Measurements from ENCODE around the gene RTP5. TPM values are rescaled to one million over a fixed set of nuclear protein-coding genes. Genes with fewer than 3 reads are reported as not detected.

The RTP5 gene
- total and polyA plus RNA-seq, 3 donors from 2014 or later = 0.13 to 0.93 (median 0.47) TPM

DNA sequence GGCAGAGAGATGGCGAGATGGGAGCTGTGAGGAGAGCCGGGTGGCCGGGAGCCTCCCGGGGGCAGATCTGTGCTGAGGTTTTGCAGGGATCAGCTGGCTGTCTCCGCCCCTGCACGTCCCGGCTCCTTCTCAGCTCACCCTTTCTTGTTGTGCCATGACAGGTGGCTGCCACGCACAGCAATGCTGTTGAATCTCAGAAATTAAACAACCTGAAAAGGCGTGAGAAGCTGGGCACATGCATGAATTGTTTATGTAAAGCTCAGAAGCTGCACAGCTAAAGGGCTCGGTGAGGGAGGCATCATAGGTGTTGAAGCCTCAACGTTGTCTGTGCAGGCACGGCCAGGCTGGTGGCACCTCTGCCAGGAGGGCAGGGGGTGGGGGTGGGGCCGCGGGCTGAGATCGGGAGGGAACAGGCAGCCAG, 858 bp upstream of the RTP5 start:
- H3K36me3 ChIP-seq (ENCODE audit: low read depth, missing control alignments) = no peaks in the 10 kb centered on the region
- H3K9me3 ChIP-seq = no peaks in the 10 kb centered on the region
- H3K27ac ChIP-seq = no peak overlapping the region
- no peaks in the 10 kb centered on the region for H3K4me1 ChIP-seq
- 57 to 70% methylated on average over 15 of the region's 15 CpGs for WGBS, 2 donors
- intact Hi-C loops (cut with DNase I; ENCODE audit: low total_unique reads) = no loop called here
- no peak overlapping the region for H3K4me3 ChIP-seq
- no peak for DNase-seq
- H3K27me3 ChIP-seq = no peaks in the 10 kb centered on the region
- TF ChIP-seq, protein P1, sequence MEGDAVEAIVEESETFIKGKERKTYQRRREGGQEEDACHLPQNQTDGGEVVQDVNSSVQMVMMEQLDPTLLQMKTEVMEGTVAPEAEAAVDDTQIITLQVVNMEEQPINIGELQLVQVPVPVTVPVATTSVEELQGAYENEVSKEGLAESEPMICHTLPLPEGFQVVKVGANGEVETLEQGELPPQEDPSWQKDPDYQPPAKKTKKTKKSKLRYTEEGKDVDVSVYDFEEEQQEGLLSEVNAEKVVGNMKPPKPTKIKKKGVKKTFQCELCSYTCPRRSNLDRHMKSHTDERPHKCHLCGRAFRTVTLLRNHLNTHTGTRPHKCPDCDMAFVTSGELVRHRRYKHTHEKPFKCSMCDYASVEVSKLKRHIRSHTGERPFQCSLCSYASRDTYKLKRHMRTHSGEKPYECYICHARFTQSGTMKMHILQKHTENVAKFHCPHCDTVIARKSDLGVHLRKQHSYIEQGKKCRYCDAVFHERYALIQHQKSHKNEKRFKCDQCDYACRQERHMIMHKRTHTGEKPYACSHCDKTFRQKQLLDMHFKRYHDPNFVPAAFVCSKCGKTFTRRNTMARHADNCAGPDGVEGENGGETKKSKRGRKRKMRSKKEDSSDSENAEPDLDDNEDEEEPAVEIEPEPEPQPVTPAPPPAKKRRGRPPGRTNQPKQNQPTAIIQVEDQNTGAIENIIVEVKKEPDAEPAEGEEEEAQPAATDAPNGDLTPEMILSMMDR (IDR thresholded peaks at IDR 0.05) = no peak
- TF ChIP-seq POLR2A (IDR thresholded peaks at IDR 0.05) = no peak

DNA sequence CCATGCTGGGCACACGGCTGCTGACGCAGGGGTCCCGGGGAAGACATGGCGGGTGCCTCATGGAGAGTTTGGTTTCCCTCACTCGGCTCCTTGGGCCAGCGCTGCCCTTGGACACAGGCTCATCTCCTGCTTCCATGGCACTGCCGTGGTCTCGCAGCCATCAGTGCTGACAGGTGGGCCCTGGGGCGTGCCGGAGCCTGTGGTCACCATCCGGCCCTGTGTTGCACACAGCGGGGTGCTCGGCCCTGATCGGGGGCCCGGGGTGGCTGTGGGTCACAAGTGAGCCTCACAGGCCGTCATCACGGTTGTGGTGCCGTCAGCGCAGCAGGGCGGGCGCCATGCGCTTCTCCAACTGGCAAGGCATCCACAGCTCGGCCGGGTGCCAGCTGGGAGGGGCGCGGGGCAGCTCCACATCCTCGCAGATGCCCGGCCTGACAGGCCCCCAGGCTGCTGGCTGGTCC, 582 bp downstream of the RTP5 start:
- Histone ChIP-seq H3K4me1 (no peaks in the 10 kb centered on the region), H3K27ac (no peak overlapping the region), H3K36me3 (ENCODE audit: low read depth, missing control alignments) (no peaks in the 10 kb centered on the region), H3K9me3 (no peaks in the 10 kb centered on the region), H3K4me3 (no peak overlapping the region), H3K27me3 (no peaks in the 10 kb centered on the region)
- TF ChIP-seq, protein P1 (IDR thresholded peaks at IDR 0.05) = no peak
- TF ChIP-seq POLR2A (IDR thresholded peaks at IDR 0.05) = no peak
- DNase-seq = no peak
- intact Hi-C loops (cut with DNase I; ENCODE audit: low total_unique reads) = no loop called here
- 85% methylated on average over 26 of the region's 28 CpGs; no CpG with 5 or more reads in 1 of the 2 donors for WGBS, 2 donors

DNA sequence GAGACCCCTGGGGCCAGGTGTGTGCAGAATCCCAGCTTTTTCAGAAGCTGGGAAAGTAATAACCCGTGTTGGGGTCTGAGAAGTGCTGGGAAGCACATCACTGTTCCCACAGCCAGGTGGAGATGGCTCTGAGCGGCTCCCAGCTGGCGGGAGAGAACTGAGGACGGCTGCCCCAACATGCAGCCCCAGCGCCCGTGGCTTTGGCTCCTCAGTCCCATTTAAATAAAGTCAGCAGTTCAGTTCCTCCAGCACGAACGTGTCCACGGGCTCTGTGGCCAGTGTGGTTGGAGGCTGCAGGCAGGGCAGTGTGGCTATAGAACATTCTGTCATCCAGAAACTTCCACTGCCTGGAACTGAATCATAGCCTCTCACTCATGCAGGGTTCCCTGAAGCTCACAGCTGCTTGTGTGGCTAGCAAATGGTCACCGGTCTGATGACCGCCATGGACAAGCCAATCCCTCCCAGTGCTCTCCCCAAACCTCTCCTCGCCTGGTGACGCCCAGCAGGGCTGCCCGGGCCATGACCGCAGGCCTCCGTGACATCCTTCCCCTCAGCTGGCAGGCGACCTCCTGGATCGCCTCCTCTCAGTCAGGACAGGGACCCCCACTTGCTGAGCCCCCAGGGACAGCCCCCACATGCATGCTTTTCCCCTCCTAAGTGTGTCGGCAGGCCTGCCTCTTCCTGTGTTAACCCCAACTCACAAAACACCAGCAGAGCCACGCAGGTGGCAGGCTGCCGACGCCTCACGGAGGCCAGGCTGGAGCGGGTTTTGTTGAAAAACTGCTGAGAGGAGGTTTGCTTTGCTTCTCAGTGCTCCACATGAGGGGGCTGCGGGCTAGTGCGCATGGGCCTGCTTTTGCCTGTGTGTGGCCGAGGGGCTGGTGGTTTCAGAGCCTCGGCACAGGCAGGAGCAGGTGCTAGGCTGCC, 1.3 kb downstream of the RTP5 start:
- no peak overlapping the region for H3K4me3 ChIP-seq
- H3K4me1 ChIP-seq = no peaks in the 10 kb centered on the region
- DNase-seq = no peak
- no peaks in the 10 kb centered on the region for H3K27me3 ChIP-seq
- 77 to 82% methylated on average over 15 to 28 of the region's 28 CpGs for WGBS, 2 donors
- intact Hi-C loops (cut with DNase I; ENCODE audit: low total_unique reads) = no loop called here
- no peak overlapping the region for H3K27ac ChIP-seq
- H3K36me3 ChIP-seq (ENCODE audit: low read depth, missing control alignments) = no peaks in the 10 kb centered on the region
- H3K9me3 ChIP-seq = no peaks in the 10 kb centered on the region
- TF ChIP-seq, protein P1 (IDR thresholded peaks at IDR 0.05) = no peak
- TF ChIP-seq POLR2A (IDR thresholded peaks at IDR 0.05) = no peak

DNA sequence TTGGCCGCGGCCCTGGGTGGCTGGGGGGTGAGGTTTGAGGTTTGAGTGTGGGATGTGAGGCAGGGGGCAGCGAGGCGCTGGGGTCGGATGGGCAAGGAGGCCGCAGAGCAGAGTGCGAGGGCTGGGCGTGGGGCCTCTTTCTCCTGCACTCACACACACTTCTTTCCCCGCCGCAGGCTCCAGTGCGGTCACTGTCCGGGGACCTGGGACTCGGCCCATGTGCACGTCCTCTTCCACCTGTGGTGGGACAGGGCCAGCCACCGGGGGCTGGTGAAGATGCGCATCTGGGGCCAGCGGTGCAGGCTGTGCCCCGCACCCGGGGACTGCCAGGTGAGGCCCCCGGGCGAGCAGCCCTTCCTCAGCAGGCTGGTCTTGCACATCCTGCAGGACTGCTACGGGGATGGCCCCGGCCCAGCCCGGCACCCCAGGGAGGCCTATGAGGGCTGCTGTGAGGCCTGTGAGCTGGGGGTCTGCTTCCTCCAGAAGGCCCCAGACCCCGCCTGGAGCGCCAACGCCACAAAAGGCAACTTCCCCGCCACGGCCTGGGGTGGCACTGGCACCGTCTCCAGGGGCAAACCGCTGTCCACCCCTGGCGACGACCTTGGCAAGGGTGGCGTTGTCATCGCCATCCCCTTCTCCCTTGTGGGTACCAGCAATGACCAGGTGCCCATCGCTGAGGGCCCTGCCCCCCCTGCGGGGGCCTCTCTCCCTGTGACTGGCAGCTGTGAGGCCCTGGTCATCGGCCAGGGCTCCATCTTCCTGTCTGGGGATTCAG, 2.2 kb downstream of the RTP5 start:
- no peak overlapping the region for H3K27ac ChIP-seq
- no peaks in the 10 kb centered on the region for H3K36me3 ChIP-seq (ENCODE audit: low read depth, missing control alignments)
- WGBS, 2 donors = 91 to 94% methylated on average over 24 to 37 of the region's 38 CpGs
- no peaks in the 10 kb centered on the region for H3K4me1 ChIP-seq
- TF ChIP-seq POLR2A (IDR thresholded peaks at IDR 0.05) = no peak
- TF ChIP-seq, protein P1 (IDR thresholded peaks at IDR 0.05) = no peak
- no peaks in the 10 kb centered on the region for H3K27me3 ChIP-seq
- H3K9me3 ChIP-seq = no peaks in the 10 kb centered on the region
- DNase-seq = no peak
- intact Hi-C loops (cut with DNase I; ENCODE audit: low total_unique reads) = no loop called here
- no peak overlapping the region for H3K4me3 ChIP-seq
